Smooth muscle cell (in vitro differentiated cells): ENCODE data around the gene CFAP65. TPM values are rescaled to one million over a fixed set of nuclear protein-coding genes. Genes with fewer than 3 reads are reported as not detected.

Source experiments
- DNase-seq: peaks from one replicate; lab custom pipeline; 2025; ENCODE audit not compliant: unreplicated experiment; lab: John Stamatoyannopoulos, UW
- H2AFZ ChIP-seq: fragments of 200-600 bp; sonication (generic); 2 replicates; pipeline ENCODE4 v1.6.0; 2016; ENCODE audit warnings: antibody characterized with exemption, low read depth, mild to moderate bottlenecking
- H3F3A ChIP-seq: fragments of 200-600 bp; sonication (generic); 2 replicates; pipeline ENCODE4 v1.6.0; 2017; ENCODE audit warnings: antibody characterized with exemption, low read depth
- H3K27ac ChIP-seq: fragments of 200-600 bp; sonication (generic); 2 replicates; pipeline ENCODE4 v1.5.1; 2016; ENCODE audit warnings: low read depth, mild to moderate bottlenecking
- H3K27me3 ChIP-seq: fragments of 200-600 bp; sonication (generic); 2 replicates; pipeline ENCODE4 v1.6.1; 2016; ENCODE audit warnings: low read depth, mild to moderate bottlenecking
- H3K36me3 ChIP-seq: fragments of 200-600 bp; sonication (generic); 2 replicates; pipeline ENCODE4 v1.5.1; 2016; ENCODE audit warnings: low read depth
- H3K4me1 ChIP-seq: fragments of 200-600 bp; sonication (generic); 2 replicates; pipeline ENCODE4 v1.5.1; 2016; ENCODE audit warnings: low read depth
- H3K4me2 ChIP-seq: fragments of 200-600 bp; sonication (generic); 2 replicates; pipeline ENCODE4 v1.6.0; 2016; ENCODE audit warnings: mild to moderate bottlenecking
- H3K4me3 ChIP-seq: fragments of 200-600 bp; sonication (generic); 2 replicates; pipeline ENCODE4 v1.5.1; 2016; ENCODE audit warnings: mild to moderate bottlenecking
- H3K79me2 ChIP-seq: fragments of 200-600 bp; sonication (generic); 2 replicates; pipeline ENCODE4 v1.6.0; 2016; ENCODE audit warnings: low read depth, mild to moderate bottlenecking
- H3K9ac ChIP-seq: fragments of 200-600 bp; sonication (generic); 2 replicates; pipeline ENCODE4 v1.6.0; 2016; ENCODE audit warnings: low read depth
- H3K9me3 ChIP-seq: fragments of 200-600 bp; sonication (generic); replicated peaks from 2 replicates; pipeline ENCODE4 v1.5.1; 2016; ENCODE audit warnings: low read depth
- H4K20me1 ChIP-seq: fragments of 200-600 bp; sonication (generic); 2 replicates; pipeline ENCODE4 v1.6.0; 2016; ENCODE audit warnings: low read depth
- WGBS: methylation state at CpG from one replicate; pipeline ENCODE4 v1.1.7; 2016; ENCODE audit warnings: low lambda C conversion rate; 5-methylcytosine and 5-hydroxymethylcytosine counted together
- polyA plus RNA-seq: library from polyadenylated mRNA; unstranded; fragments of >200 nt; fragmentation: Nextera tagmentation; extraction: Ambion mirVana; gene quantifications from 2 replicates; pipeline ENCODE4 v1.2.1, GENCODE V29; 2016
- total RNA-seq: library from RNA; depleted of rRNA; stranded (reverse); fragments of >200 nt; gene quantifications from 2 replicates; pipeline ENCODE4 v1.2.3, GENCODE V29; 2014
- TF ChIP-seq, protein P1 (sequence below): fragments of 200-600 bp; sonication (generic); IDR thresholded peaks from 2 replicates; pipeline ENCODE4 v1.5.1; 2017; ENCODE audit warnings: borderline replicate concordance, mild to moderate bottlenecking, antibody characterized with exemption; ENCODE audit not compliant: insufficient read depth, poor library complexity, severe bottlenecking

CFAP65 gene
- total and polyA plus RNA-seq, 2 experiments from 2014 or later = not detected

DNA sequence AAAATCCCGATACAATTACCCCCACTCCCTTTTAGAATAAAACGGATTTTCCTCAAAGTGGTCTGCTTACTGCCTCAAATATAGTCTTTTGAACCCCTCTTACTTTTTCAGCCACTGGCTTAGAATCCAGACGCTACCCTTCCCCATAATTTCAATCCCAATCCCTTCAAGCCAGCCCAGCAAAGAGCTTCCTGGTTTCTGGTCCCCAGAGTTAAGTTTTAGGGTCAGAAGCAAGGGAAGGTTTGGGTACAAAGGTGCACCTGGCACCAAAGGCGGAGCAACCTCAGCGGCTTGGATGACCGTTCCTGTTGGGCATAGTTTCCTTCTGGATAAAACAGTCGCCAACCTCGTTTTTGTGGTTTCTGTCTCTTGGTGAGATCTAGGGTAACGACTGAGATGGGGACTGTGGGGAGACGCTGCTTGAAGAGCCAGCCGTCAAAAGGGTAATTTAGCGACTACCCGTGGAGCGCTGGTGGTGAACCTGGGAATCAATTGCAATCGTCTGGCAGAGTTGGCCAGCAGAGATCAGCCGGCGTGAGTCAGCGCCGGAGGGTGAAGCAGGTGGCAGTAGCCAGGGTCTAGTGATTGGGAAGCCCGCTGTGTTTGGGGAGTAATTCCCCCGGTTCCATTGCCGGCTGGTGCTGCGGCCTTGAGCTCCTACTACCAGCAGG is 57.9 kb downstream of the CFAP65 start:
- Histone ChIP-seq H3K27ac (no peak overlapping the region), H3K36me3 (no peaks in the 10 kb centered on the region), H3K9ac (no peak overlapping the region), H4K20me1 (no peaks in the 10 kb centered on the region), H3K4me2 (no peak overlapping the region), H3K4me3 (no peak overlapping the region), H3K4me1 (peaks cover 10% of the 10 kb centered on the region), H2AFZ (no peak overlapping the region), H3F3A (no peaks in the 10 kb centered on the region), H3K79me2 (no peaks in the 10 kb centered on the region), H3K9me3 (no peaks in the 10 kb centered on the region), H3K27me3 (peaks cover 100% of the 10 kb centered on the region)
- DNase-seq = no peak
- TF ChIP-seq, protein P1, sequence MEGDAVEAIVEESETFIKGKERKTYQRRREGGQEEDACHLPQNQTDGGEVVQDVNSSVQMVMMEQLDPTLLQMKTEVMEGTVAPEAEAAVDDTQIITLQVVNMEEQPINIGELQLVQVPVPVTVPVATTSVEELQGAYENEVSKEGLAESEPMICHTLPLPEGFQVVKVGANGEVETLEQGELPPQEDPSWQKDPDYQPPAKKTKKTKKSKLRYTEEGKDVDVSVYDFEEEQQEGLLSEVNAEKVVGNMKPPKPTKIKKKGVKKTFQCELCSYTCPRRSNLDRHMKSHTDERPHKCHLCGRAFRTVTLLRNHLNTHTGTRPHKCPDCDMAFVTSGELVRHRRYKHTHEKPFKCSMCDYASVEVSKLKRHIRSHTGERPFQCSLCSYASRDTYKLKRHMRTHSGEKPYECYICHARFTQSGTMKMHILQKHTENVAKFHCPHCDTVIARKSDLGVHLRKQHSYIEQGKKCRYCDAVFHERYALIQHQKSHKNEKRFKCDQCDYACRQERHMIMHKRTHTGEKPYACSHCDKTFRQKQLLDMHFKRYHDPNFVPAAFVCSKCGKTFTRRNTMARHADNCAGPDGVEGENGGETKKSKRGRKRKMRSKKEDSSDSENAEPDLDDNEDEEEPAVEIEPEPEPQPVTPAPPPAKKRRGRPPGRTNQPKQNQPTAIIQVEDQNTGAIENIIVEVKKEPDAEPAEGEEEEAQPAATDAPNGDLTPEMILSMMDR = no peak
- 12% methylated on average over 23 of the region's 23 CpGs for WGBS

GRCh38 chr2:218982586-218983262 is 58.6 kb downstream of the CFAP65 start:
- DNase-seq = no peak
- Histone ChIP-seq H3K36me3 (no peaks in the 10 kb centered on the region), H2AFZ (no peak overlapping the region), H3K27ac (no peak overlapping the region), H3K79me2 (no peaks in the 10 kb centered on the region), H3F3A (no peaks in the 10 kb centered on the region), H3K9me3 (no peaks in the 10 kb centered on the region), H3K4me1 (peaks cover 10% of the 10 kb centered on the region), H4K20me1 (no peaks in the 10 kb centered on the region), H3K9ac (no peak overlapping the region), H3K27me3 (peaks cover 100% of the 10 kb centered on the region), H3K4me2 (no peak overlapping the region), H3K4me3 (no peak overlapping the region)
- TF ChIP-seq, protein P1 = no peak
- 16% methylated on average over 28 of the region's 28 CpGs for WGBS

- no peaks in the 10 kb centered on the region for H3K36me3 ChIP-seq
- H3K9me3 ChIP-seq = no peaks in the 10 kb centered on the region
- no peak for DNase-seq
- H3K4me3 ChIP-seq = peak overlapping the region; percentile 21
- no peaks in the 10 kb centered on the region for H3K79me2 ChIP-seq
- H3F3A ChIP-seq = no peaks in the 10 kb centered on the region
- WGBS = 1% methylated on average over 65 of the region's 69 CpGs
- H2AFZ ChIP-seq = no peak overlapping the region
- H3K27ac ChIP-seq = no peak overlapping the region
- H3K4me2 ChIP-seq = peak overlapping the region; percentile 76
- H3K4me1 ChIP-seq = peaks cover 10% of the 10 kb centered on the region
- TF ChIP-seq, protein P1 = no peak
- H3K27me3 ChIP-seq = peaks cover 100% of the 10 kb centered on the region
- no peak overlapping the region for H3K9ac ChIP-seq
- H4K20me1 ChIP-seq = no peaks in the 10 kb centered on the region
These were observed 59.3 kb downstream of the CFAP65 start for GRCh38 chr2:218981881-218982585.
